H1 (cell line): ENCODE data around the gene DSCAM. TPM values are rescaled to one million over a fixed set of nuclear protein-coding genes. Genes with fewer than 3 reads are reported as not detected.

Source experiments
- CTCF ChIA-PET: fragments of 300-600 bp; sonication (Branson Sonifier 250); formaldehyde crosslinking; loops from one replicate; lab custom pipeline; 2021; ENCODE audit not compliant: partially characterized antibody; lab: Charles Lee
- POLR2A ChIA-PET: fragments of 300-600 bp; sonication (Branson Sonifier 250); formaldehyde crosslinking; loops from one replicate; lab custom pipeline; 2021; ENCODE audit warnings: inconsistent platforms; ENCODE audit not compliant: partially characterized antibody; lab: Charles Lee
- DNase-seq, 2 experiments: peaks; one replicate each; pipeline versions ENCODE4 v3.0.0 to v3.0.0-alpha.2; 2010 to 2022; ENCODE audit warnings: low spot score in 2 of 2, low read depth in 1 of 2, mixed read lengths in 1 of 2
- FAIRE-seq: peaks from 2 replicates; lab custom pipeline; 2011; peaks lifted over from hg19 to GRCh38; lab: Jason Lieb, UNC
- H2AFZ ChIP-seq: 2 replicates; pipeline ENCODE4 v1.8.1; 2012; ENCODE audit warnings: low read length, inconsistent platforms
- H2AK5ac ChIP-seq: 2 replicates; pipeline ENCODE4 v1.6.1; 2013; ENCODE audit warnings: low read depth, low read length
- H2BK120ac ChIP-seq: replicated peaks from 2 replicates; pipeline ENCODE3; 2013; ENCODE audit warnings: low read depth, low read length, inconsistent platforms
- H2BK12ac ChIP-seq: 2 replicates; pipeline ENCODE4 v1.6.1; 2013; ENCODE audit warnings: low read depth, low read length
- H2BK15ac ChIP-seq: 2 replicates; pipeline ENCODE4 v1.6.1; 2013; ENCODE audit warnings: low read length
- H2BK20ac ChIP-seq: 2 replicates; pipeline ENCODE4 v1.6.1; 2013; ENCODE audit warnings: low read length
- H2BK5ac ChIP-seq: 2 replicates; pipeline ENCODE4 v1.6.1; 2013; ENCODE audit warnings: low read depth, low read length
- H3K14ac ChIP-seq: 2 replicates; pipeline ENCODE4 v1.6.1; 2013; ENCODE audit warnings: inconsistent platforms; ENCODE audit not compliant: insufficient read length
- H3K18ac ChIP-seq: 2 replicates; pipeline ENCODE4 v1.6.1; 2013; ENCODE audit warnings: low read length; ENCODE audit errors: extremely low read depth
- H3K23ac ChIP-seq: 2 replicates; pipeline ENCODE4 v1.6.1; 2013; ENCODE audit warnings: inconsistent platforms; ENCODE audit not compliant: insufficient read length
- H3K23me2 ChIP-seq: 2 replicates; pipeline ENCODE4 v1.6.1; 2013; ENCODE audit warnings: low read depth, low read length
- H3K27ac ChIP-seq: 2 replicates; pipeline ENCODE4 v1.6.1; 2011; ENCODE audit warnings: low read depth, low read length, inconsistent platforms
- H3K27me3 ChIP-seq, 4 experiments: replicated peaks in 1 of 4; 1 replicate in 1 of 4; 2 replicates in 3 of 4; pipeline versions ENCODE4 v1.6.1 to v1.8.1; 2011 to 2013; ENCODE audit warnings: low read length in 3 of 4, mild to moderate bottlenecking in 3 of 4, inconsistent platforms in 2 of 4, mixed read lengths in 2 of 4, moderate library complexity in 1 of 4; ENCODE audit not compliant: control insufficient read depth in 3 of 4, insufficient read depth in 3 of 4; ENCODE audit errors: extremely low read depth in 1 of 4
- H3K36me3 ChIP-seq, 4 experiments: 2 replicates each; pipeline versions ENCODE4 v1.6.1 to v1.8.1; 2011 to 2013; ENCODE audit warnings: mild to moderate bottlenecking in 4 of 4, low read length in 3 of 4, moderate library complexity in 2 of 4, control low read depth in 1 of 4, inconsistent platforms in 1 of 4; ENCODE audit not compliant: insufficient read depth in 4 of 4, control insufficient read depth in 2 of 4
- H3K4ac ChIP-seq: replicated peaks from 2 replicates; pipeline ENCODE3; 2013; ENCODE audit warnings: low read length, low read depth, mixed read lengths, inconsistent platforms; ENCODE audit not compliant: insufficient read length
- H3K4me1 ChIP-seq, 4 experiments: replicated peaks in 1 of 4; 1 replicate in 1 of 4; 2 replicates in 3 of 4; pipeline versions ENCODE4 v1.6.1 to v1.8.1; 2011 to 2013; ENCODE audit warnings: low read length in 3 of 4, inconsistent platforms in 2 of 4, mixed read lengths in 1 of 4; ENCODE audit not compliant: insufficient read depth in 4 of 4, control insufficient read depth in 3 of 4
- H3K4me2 ChIP-seq, 2 experiments: 2 replicates each; pipeline versions ENCODE4 v1.6.1 to v1.8.1; 2011 to 2013; ENCODE audit warnings: low read depth in 2 of 2, low read length in 2 of 2, control low read depth in 1 of 2, inconsistent platforms in 1 of 2, mild to moderate bottlenecking in 1 of 2; ENCODE audit not compliant: insufficient read depth in 1 of 2
- H3K4me3 ChIP-seq, 4 experiments: fragments of 200-600, 300-600 bp in 1 of 4; sonication (generic), shearing (Covaris generic), sonication (Bioruptor Twin) in 1 of 4; 2 replicates each; pipeline versions ENCODE4 v1.5.1 to v1.8.1; 2011 to 2016; ENCODE audit warnings: low read length in 4 of 4, low read depth in 3 of 4, control low read depth in 2 of 4, inconsistent platforms in 2 of 4, mild to moderate bottlenecking in 2 of 4, mixed read lengths in 1 of 4, moderate library complexity in 1 of 4; ENCODE audit not compliant: insufficient read depth in 2 of 4; ENCODE audit errors: extremely low read depth in 1 of 4
- H3K56ac ChIP-seq: replicated peaks from 2 replicates; pipeline ENCODE3; 2013; ENCODE audit warnings: low read depth, mild to moderate bottlenecking, mixed read lengths, low read length, inconsistent platforms; ENCODE audit not compliant: insufficient read length
- H3K79me1 ChIP-seq: 2 replicates; pipeline ENCODE4 v1.6.1; 2013; ENCODE audit warnings: low read depth, low read length, control low read depth
- H3K79me2 ChIP-seq, 2 experiments: 2 replicates each; pipeline versions ENCODE4 v1.6.1 to v1.8.1; 2012 to 2013; ENCODE audit warnings: low read length in 2 of 2, mild to moderate bottlenecking in 2 of 2, inconsistent platforms in 1 of 2; ENCODE audit not compliant: insufficient read depth in 2 of 2, control insufficient read depth in 1 of 2
- H3K9ac ChIP-seq, 4 experiments: replicated peaks in 1 of 4; 1 replicate in 1 of 4; 2 replicates in 3 of 4; pipeline versions ENCODE4 v1.6.1 to v1.8.1; 2011 to 2013; ENCODE audit warnings: low read depth in 3 of 4, low read length in 3 of 4, control low read depth in 2 of 4, mild to moderate bottlenecking in 2 of 4, moderate library complexity in 2 of 4, inconsistent platforms in 1 of 4; ENCODE audit errors: extremely low read depth in 1 of 4
- H3K9me3 ChIP-seq, 2 experiments: 2 replicates each; pipeline versions ENCODE4 v1.6.1 to v1.8.1; 2012 to 2013; ENCODE audit warnings: mild to moderate bottlenecking in 2 of 2, moderate library complexity in 2 of 2, control low read depth in 1 of 2, inconsistent platforms in 1 of 2, low read depth in 1 of 2, low read length in 1 of 2, mixed read lengths in 1 of 2; ENCODE audit not compliant: insufficient read depth in 2 of 2
- H4K20me1 ChIP-seq, 2 experiments: replicated peaks in 1 of 2; 2 replicates each; pipeline versions ENCODE3 to v1.8.1; 2011 to 2013; ENCODE audit warnings: inconsistent platforms in 2 of 2, low read length in 2 of 2, mild to moderate bottlenecking in 1 of 2; ENCODE audit not compliant: insufficient read depth in 2 of 2, control insufficient read depth in 1 of 2
- H4K5ac ChIP-seq: 2 replicates; pipeline ENCODE4 v1.6.1; 2013; ENCODE audit warnings: low read length, low read depth, mixed read lengths, inconsistent platforms; ENCODE audit not compliant: insufficient read length
- H4K8ac ChIP-seq: 2 replicates; pipeline ENCODE4 v1.8.0; 2013; ENCODE audit warnings: mild to moderate bottlenecking, moderate library complexity, low read length, inconsistent platforms; ENCODE audit not compliant: insufficient read depth; ENCODE audit errors: extremely low read depth
- H4K91ac ChIP-seq: replicated peaks from 2 replicates; pipeline ENCODE3; 2013; ENCODE audit warnings: low read length, mixed read lengths, inconsistent platforms; ENCODE audit not compliant: insufficient read length
- WGBS, 2 experiments: shearing (Covaris generic) in 1 of 2; methylation state at CpG; one replicate each; pipeline versions ENCODE4 v1.1.6 to v1.1.7; 2013 to 2015; ENCODE audit warnings: low lambda C conversion rate in 2 of 2, mixed read lengths in 2 of 2, inconsistent platforms in 1 of 2, low coverage in 1 of 2, missing lambda C conversion rate in 1 of 2; ENCODE audit not compliant: insufficient replicate concordance in 2 of 2, insufficient coverage in 1 of 2, insufficient read length in 1 of 2; ENCODE audit errors: extremely low coverage in 1 of 2, missing lambda C conversion rate in 1 of 2; 5-methylcytosine and 5-hydroxymethylcytosine counted together
- polyA plus RNA-seq, 7 experiments: library from polyadenylated mRNA; depleted of rRNA in 3 of 7; stranded (reverse) in 5 of 7; unstranded in 2 of 7; fragments of >200 nt in 5 of 7; fragments of 200-250 nt in 2 of 7; gene quantifications; 1 replicate in 5 of 7; 2 replicates in 1 of 7; 4 replicates in 1 of 7; pipeline versions ENCODE4 v1.2.1 to v1.2.3, GENCODE V29; 2011 to 2013; ENCODE audit warnings: missing spikeins in 2 of 7, mixed read lengths in 2 of 7
- total RNA-seq: library from RNA; stranded (reverse); fragmentation: NEBNext Ultra II Directional; extraction: Animal tissue kit (Norgen Biotek cat#: 25700); gene quantifications from 2 replicates; pipeline ENCODE4 v1.2.1, GENCODE V29; 2021

DSCAM gene
- total and polyA plus RNA-seq, 2 of the 8 experiments (the other 6 are each of a cell fraction or from before 2014, with no cell fraction given): 0.02 to 0.15 TPM

GRCh38 chr21:40683349-40683748 is 163.6 kb downstream of the DSCAM start:
- Histone ChIP-seq H3K79me2 (no peaks in the 10 kb centered on the region), H2BK20ac (no peak overlapping the region), H3K27me3 (no peaks in the 10 kb centered on the region), H4K5ac (no peak overlapping the region), H3K14ac (no peak overlapping the region), H3K4ac (no peak overlapping the region), H4K20me1 (peaks cover 0 to 4% of the 10 kb centered on the region in 2 experiments), H3K18ac (no peak overlapping the region), H2AK5ac (no peak overlapping the region), H3K9ac (no peak overlapping the region), H3K4me3 (no peak overlapping the region), H3K56ac (no peak overlapping the region), H2BK15ac (no peak overlapping the region), H4K8ac (no peak overlapping the region; the same call in 1 of the 2 replicates), H3K23ac (no peak overlapping the region), H3K4me1 (peaks cover 0 to 8% (median 6%) of the 10 kb centered on the region in 4 experiments; a peak in 5 of 7 replicates), H3K27ac (no peak overlapping the region), H3K4me2 (no peak overlapping the region), H3K9me3 (no peaks in the 10 kb centered on the region), H3K79me1 (no peaks in the 10 kb centered on the region), H3K36me3 (no peaks in the 10 kb centered on the region), H2BK12ac (no peak overlapping the region), H3K23me2 (peaks cover 4% of the 10 kb centered on the region; the same call in 1 of the 2 replicates), H2BK120ac (no peak overlapping the region), H2AFZ (no peak overlapping the region), H4K91ac (no peak overlapping the region), H2BK5ac (no peak overlapping the region)
- no peak for FAIRE-seq
- DNase-seq: no peak
- WGBS, 2 experiments: 85% methylated on average over 5 of the region's 5 CpGs; no CpG with 5 or more reads in 1 of the 2 experiments
- ChIA-PET POLR2A (no interaction called here), CTCF (no interaction called here)
